Measurements from ENCODE around the gene LHFPL3. TPM values are rescaled to one million over a fixed set of nuclear protein-coding genes. Genes with fewer than 3 reads are reported as not detected.

The LHFPL3 gene
- total and polyA plus RNA-seq, 9 of the 15 experiments (the other 6 are each of a cell fraction or from before 2014, with no cell fraction given): 0.21 to 0.52 TPM; not detected in 7

- intact Hi-C loops (cut with micrococcal nuclease) (no loop called here), in situ Hi-C loops (cut with MboI) (no loop called here)
- ATAC-seq (no peak), DNase-seq (ENCODE audit: extremely low read depth in 1 of 4, low spot score in 3 of 4) (no peak), FAIRE-seq (no peak)
- no peak overlapping the region for H3K9ac ChIP-seq (ENCODE audit: insufficient read depth in 1 of 2, low read depth in 2 of 2, low read length in 2 of 2)
- TF ChIP-seq RBM17 (IDR thresholded peaks at IDR 0.05; ENCODE audit: borderline replicate concordance, low read depth, low read length) (no peak), EZH2 (IDR thresholded peaks at IDR 0.05; ENCODE audit: borderline replicate concordance, low read depth, low read length) (no peak), RFX1 (IDR thresholded peaks at IDR 0.05) (peak; percentile 72)
- no peak overlapping the region for H3K4me3 ChIP-seq
- WGBS (ENCODE audit: insufficient coverage, low coverage, missing lambda C conversion rate): 2% methylated on average over 3 of the region's 3 CpGs
- POLR2A ChIA-PET: interaction anchor here (0.6 kb wide), 1 partner anchor 31 kb away, joined by 3 read pairs; no protein-coding TSS in a partner anchor
- no peaks in the 10 kb centered on the region for H3K79me2 ChIP-seq (ENCODE audit: control insufficient read depth, insufficient read depth, low read length)
- no peak overlapping the region for H3K27ac ChIP-seq (ENCODE audit: extremely low read depth, low read depth, low read length)
- no peaks in the 10 kb centered on the region for H4K20me1 ChIP-seq (replicated peaks; ENCODE audit: control insufficient read depth, insufficient read depth, low read length)
- H3K9me3 ChIP-seq (replicated peaks; ENCODE audit: control insufficient read depth, insufficient read depth, low read depth, low read length): no peaks in the 10 kb centered on the region
- H3K4me2 ChIP-seq (ENCODE audit: insufficient read depth, low read length): no peak overlapping the region
- no TSS peak for BruUV-seq (replicated peaks)
- H3K27me3 ChIP-seq (ENCODE audit: control insufficient read depth in 2 of 2, insufficient read depth in 2 of 2, low read length in 2 of 2): no peaks in the 10 kb centered on the region
- CTCF ChIA-PET (ENCODE audit: low intra/inter-chr PET ratio): no interaction called here
- H3K9me1 ChIP-seq (ENCODE audit: control insufficient read depth, insufficient read depth, low read length): no peaks in the 10 kb centered on the region
- no peak overlapping the region for H2AFZ ChIP-seq (ENCODE audit: low read depth, low read length)
- H3K4me1 ChIP-seq (replicated peaks in 1 of 2; ENCODE audit: control insufficient read depth in 2 of 2, insufficient read depth in 2 of 2, low read length in 2 of 2): no peaks in the 10 kb centered on the region
- H3K36me3 ChIP-seq (ENCODE audit: control insufficient read depth, insufficient read depth, low read length): no peaks in the 10 kb centered on the region
Measured at GRCh38 chr7:104497379-104497967, 169.1 kb downstream of the LHFPL3 start.

DNA sequence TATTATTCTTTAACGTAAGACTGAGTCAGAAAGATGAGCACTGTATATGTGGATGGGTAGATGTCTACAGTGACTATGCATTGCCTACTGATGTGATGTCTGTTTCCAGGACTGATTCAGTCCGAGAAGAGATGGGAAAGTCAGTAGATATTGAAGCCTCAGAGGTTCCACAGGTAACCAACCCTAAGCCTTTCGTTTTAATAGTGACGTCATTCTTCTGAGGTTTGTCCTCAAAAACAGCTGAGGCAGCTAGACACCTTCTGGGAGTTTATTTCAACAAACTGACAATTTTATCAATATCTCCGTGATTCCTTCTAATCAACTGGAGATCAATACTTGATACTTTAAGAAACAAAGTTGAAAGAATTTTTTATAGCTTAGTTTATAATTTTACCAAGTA lies 171.6 kb downstream of the LHFPL3 start:
- FAIRE-seq (no peak), ATAC-seq (no peak), DNase-seq (ENCODE audit: extremely low read depth in 1 of 4, low spot score in 3 of 4) (no peak)
- Histone ChIP-seq H3K9me3 (replicated peaks; ENCODE audit: control insufficient read depth, insufficient read depth, low read depth, low read length) (no peaks in the 10 kb centered on the region), H3K4me3 (no peak overlapping the region), H3K9me1 (ENCODE audit: control insufficient read depth, insufficient read depth, low read length) (no peaks in the 10 kb centered on the region), H2AFZ (ENCODE audit: low read depth, low read length) (no peak overlapping the region), H4K20me1 (replicated peaks; ENCODE audit: control insufficient read depth, insufficient read depth, low read length) (no peaks in the 10 kb centered on the region), H3K4me2 (ENCODE audit: insufficient read depth, low read length) (no peak overlapping the region), H3K9ac (ENCODE audit: insufficient read depth in 1 of 2, low read depth in 2 of 2, low read length in 2 of 2) (no peak overlapping the region), H3K36me3 (ENCODE audit: control insufficient read depth, insufficient read depth, low read length) (no peaks in the 10 kb centered on the region), H3K4me1 (replicated peaks in 1 of 2; ENCODE audit: control insufficient read depth in 2 of 2, insufficient read depth in 2 of 2, low read length in 2 of 2) (no peaks in the 10 kb centered on the region), H3K27me3 (ENCODE audit: control insufficient read depth in 2 of 2, insufficient read depth in 2 of 2, low read length in 2 of 2) (no peaks in the 10 kb centered on the region), H3K79me2 (ENCODE audit: control insufficient read depth, insufficient read depth, low read length) (no peaks in the 10 kb centered on the region), H3K27ac (ENCODE audit: extremely low read depth, low read depth, low read length) (no peak overlapping the region)
- WGBS (ENCODE audit: insufficient coverage, low coverage, missing lambda C conversion rate): under 1% methylated on average over 5 of the region's 5 CpGs
- in situ Hi-C loops (cut with MboI): no loop called here
- TF ChIP-seq JUND (IDR thresholded peaks at IDR 0.05; ENCODE audit: borderline replicate concordance, low read depth, low read length): 0 out of 2 replicates have a peak, but pooled peaks have one; percentile 38
- TF ChIP-seq JUND (tag; IDR thresholded peaks at IDR 0.05; ENCODE audit: borderline replicate concordance, low read depth, low read length): peak; percentile 53; the same call in 1 of the 3 replicates
- TF ChIP-seq ATF7 (IDR thresholded peaks at IDR 0.05): peak; percentile 81
- no peak for TF ChIP-seq POLR2AphosphoS2 (IDR thresholded peaks at IDR 0.05; ENCODE audit: low read length)
- 0 out of 2 replicates have a peak, but pooled peaks have one; percentile 45 for TF ChIP-seq JUNB (CRISPR knock-in tag; conservative IDR thresholded peaks at IDR 0.05)
- TF ChIP-seq TAL1 (IDR thresholded peaks at IDR 0.05): no peak
- peak; percentile 73 for TF ChIP-seq ATF3 (IDR thresholded peaks at IDR 0.05)
- TF ChIP-seq ATF3 (CRISPR knock-in tag; conservative IDR thresholded peaks at IDR 0.05): no peak
- ChIA-PET CTCF (ENCODE audit: low intra/inter-chr PET ratio) (no interaction called here), POLR2A (no interaction called here)
- intact Hi-C loops (cut with micrococcal nuclease): no loop called here
- no TSS peak for BruUV-seq (replicated peaks)

Measured in K562 (cell line).